GM12801 (cell line): Measurements from ENCODE around the gene RNF207.

Experiments used
- TF ChIP-seq, protein P1 (sequence below): IDR thresholded peaks from one replicate; pipeline ENCODE4 v1.5.1; 2011; ENCODE audit warnings: control low read depth; ENCODE audit not compliant: insufficient read length; ENCODE audit errors: extremely low read depth

Gene RNF207

DNA sequence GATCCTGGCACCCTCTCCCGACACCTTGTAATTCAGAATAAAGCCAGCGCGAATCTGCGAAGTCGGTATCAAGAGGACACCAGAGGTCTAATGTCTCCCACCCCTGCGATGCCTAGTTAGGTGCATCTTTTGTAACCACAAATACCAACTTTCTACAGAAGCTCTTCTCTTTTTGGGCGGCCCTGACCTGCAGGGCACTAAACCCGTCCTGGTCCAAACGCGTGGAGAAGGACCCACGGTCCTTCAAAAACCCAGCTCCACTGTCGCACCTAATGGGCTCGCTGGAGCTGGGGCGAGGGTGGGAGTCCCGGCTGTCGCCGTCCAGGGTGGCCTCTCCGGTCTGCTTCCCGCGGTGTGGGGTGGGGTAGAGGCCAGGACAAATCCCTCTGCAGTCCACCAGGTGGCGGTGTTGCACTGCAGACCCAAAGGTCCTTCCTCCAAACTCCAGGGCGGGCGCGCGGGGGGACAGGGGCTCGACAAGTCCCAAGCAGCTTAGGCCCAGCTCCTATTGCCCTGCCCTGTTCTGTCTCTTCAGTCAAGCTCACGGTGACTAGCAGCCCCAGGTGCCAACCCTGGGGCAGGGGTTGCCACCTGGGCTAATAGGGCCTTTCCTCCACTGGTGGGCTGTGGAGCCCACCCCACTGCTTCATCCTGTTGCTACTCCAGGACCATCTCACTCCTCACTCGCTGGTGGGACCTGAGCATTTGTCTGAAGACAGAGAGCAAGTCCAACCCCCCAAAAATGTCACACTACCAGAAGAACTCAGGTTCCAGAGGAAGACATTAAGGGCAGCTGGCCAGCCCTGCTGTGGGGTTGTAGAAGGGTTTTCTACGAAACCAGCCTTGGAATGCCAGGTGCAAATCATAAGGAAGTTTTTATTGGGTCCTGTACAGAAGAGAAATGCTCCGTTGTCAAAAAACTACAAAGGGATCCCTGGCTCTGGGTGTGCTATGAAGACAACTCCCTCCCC, 40.9 kb downstream of the RNF207 start:
- TF ChIP-seq, protein P1, sequence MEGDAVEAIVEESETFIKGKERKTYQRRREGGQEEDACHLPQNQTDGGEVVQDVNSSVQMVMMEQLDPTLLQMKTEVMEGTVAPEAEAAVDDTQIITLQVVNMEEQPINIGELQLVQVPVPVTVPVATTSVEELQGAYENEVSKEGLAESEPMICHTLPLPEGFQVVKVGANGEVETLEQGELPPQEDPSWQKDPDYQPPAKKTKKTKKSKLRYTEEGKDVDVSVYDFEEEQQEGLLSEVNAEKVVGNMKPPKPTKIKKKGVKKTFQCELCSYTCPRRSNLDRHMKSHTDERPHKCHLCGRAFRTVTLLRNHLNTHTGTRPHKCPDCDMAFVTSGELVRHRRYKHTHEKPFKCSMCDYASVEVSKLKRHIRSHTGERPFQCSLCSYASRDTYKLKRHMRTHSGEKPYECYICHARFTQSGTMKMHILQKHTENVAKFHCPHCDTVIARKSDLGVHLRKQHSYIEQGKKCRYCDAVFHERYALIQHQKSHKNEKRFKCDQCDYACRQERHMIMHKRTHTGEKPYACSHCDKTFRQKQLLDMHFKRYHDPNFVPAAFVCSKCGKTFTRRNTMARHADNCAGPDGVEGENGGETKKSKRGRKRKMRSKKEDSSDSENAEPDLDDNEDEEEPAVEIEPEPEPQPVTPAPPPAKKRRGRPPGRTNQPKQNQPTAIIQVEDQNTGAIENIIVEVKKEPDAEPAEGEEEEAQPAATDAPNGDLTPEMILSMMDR = no peak

DNA sequence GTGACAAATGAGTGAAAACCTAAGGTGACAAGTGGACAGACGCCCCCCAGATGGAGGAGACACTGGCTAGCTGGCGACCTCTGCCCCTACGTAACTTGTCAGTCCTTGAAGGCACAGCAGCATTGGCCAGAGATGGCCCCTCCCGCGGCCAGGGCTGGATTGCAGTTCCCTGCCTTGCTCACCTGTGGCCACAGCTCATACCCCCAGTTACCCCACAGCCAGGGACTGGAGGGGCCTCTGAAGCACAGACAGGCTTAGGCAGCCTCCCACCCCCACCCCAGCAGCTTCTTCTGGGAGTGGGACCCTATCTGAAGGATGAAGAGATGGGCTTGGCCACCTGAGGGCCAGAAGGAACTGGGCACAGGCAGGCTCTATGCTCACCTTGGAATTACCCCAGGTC, 41.7 kb downstream of the RNF207 start:
- TF ChIP-seq, protein P1 = no peak

GRCh38 chr1:6248161-6248776, 42.4 kb downstream of the RNF207 start:
- TF ChIP-seq, protein P1 = no peak

- TF ChIP-seq, protein P1 = no peak
These were observed 43.2 kb downstream of the RNF207 start for GRCh38 chr1:6248932-6249738.

DNA sequence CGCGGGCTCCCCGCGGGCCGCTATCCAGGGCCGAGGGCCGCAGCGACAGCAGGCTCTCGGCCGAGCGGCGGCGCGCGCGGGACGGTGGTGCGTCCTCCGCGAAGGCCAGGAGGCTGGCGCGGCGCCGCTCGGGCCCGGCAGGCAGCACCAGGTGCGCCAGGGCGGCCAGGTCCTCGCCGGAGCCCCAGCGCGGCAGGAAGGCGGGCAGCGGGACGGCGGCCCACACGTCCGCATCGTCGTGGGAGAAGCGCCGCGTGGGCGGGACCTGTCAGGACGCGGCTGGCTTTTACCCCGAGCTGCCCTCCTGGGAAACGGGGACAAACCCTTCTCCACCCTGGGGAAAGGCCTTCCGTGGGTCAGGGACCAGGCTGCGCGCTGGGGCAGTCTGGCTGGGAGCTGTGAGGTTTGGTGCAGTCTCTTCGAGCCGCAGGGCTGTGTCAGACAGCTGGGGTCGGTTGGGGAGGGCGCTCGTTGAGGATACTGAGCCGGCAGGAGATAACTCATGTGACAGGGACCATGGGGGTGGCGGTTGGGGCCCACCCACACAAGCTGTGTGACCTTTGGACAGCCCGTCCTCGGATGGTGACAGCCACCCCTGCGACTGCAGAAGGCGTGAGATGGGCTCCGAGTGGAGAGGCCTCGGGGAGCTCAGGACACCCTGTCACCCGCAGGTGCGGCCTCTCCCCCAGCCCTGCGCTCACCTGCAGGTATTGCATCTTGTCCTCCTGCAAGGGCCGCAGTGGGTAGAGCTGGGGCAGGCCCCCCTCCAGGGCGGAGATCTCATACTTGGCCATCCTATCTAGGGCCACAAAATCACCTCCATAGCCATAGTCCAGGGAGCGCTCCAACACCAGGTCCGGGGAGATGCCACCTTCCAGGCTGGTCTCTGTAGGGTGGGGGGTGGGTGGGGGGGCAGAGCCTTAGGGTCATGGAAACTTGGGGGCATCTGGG, 44.1 kb downstream of the RNF207 start:
- TF ChIP-seq, protein P1 = no peak

GRCh38 chr1:6251233-6251632, 45.3 kb downstream of the RNF207 start:
- TF ChIP-seq, protein P1 = no peak
